HepG2 (cell line): ENCODE data around the gene NAIF1. TPM values are rescaled to one million over a fixed set of nuclear protein-coding genes. Genes with fewer than 3 reads are reported as not detected.

Experiments
- ATAC-seq: fragments of 200-7000 bp; cut with Tn5 transposase; 3 replicates; pipeline ENCODE4 v1.9.1; 2020; ENCODE audit warnings: mild to moderate bottlenecking, moderate library complexity
- BruUV-seq: library from RNA; stranded (reverse); fragments of 400-500 nt; replicated peaks from 2 replicates; lab custom pipeline; 2021; lab: Mats Ljungman, UMichigan
- CTCF ChIA-PET: fragments of 300-600 bp; formaldehyde crosslinking; extraction: SDS; loops from one replicate; lab custom pipeline; 2021; ENCODE audit warnings: low total read pairs, inconsistent platforms, low intra/inter-chr PET ratio; lab: Yijun Ruan, JAX
- POLR2A ChIA-PET: fragments of 350-600 bp; sonication (Branson Sonifier 250); formaldehyde crosslinking; loops from one replicate; lab custom pipeline; 2020; ENCODE audit warnings: antibody characterized with exemption, inconsistent platforms; lab: Yijun Ruan, JAX
- DNase-seq: peaks from one replicate; pipeline ENCODE4 v3.0.0-alpha.2; 2015; ENCODE audit warnings: low spot score
- FAIRE-seq: peaks from 3 replicates; lab custom pipeline; 2011; peaks lifted over from hg19 to GRCh38; lab: Jason Lieb, UNC
- H2AFZ ChIP-seq: one replicate; pipeline ENCODE4 v1.6.1; 2011; ENCODE audit warnings: low read length, inconsistent platforms
- H3K27ac ChIP-seq: fragments of 300-600 bp; 3 replicates; pipeline ENCODE4 v1.8.0; 2011; ENCODE audit warnings: mixed run types, mild to moderate bottlenecking, mixed read lengths, low read length, inconsistent platforms; ENCODE audit not compliant: insufficient read depth; ENCODE audit errors: extremely low read length
- H3K27me3 ChIP-seq, 2 experiments: fragments of 200-600 bp in 1 of 2; 2 replicates in 1 of 2; 3 replicates in 1 of 2; pipeline versions ENCODE4 v1.6.0 to v1.8.0; 2011; ENCODE audit warnings: low read length in 2 of 2, mild to moderate bottlenecking in 2 of 2, moderate library complexity in 2 of 2, inconsistent platforms in 1 of 2; ENCODE audit not compliant: insufficient read depth in 2 of 2, control insufficient read depth in 1 of 2
- H3K36me3 ChIP-seq, 2 experiments: fragments of 200-600 bp in 1 of 2; replicated peaks in 1 of 2; 2 replicates in 1 of 2; 3 replicates in 1 of 2; pipeline versions ENCODE4 v1.5.1 to v1.8.0; 2011; ENCODE audit warnings: low read length in 2 of 2, inconsistent platforms in 1 of 2; ENCODE audit not compliant: insufficient read depth in 2 of 2, control insufficient read depth in 1 of 2
- H3K4me1 ChIP-seq: 2 replicates; pipeline ENCODE4 v1.5.1; 2012; ENCODE audit warnings: low read length, inconsistent platforms; ENCODE audit not compliant: insufficient read depth
- H3K4me2 ChIP-seq: 2 replicates; pipeline ENCODE4 v1.6.0; 2011; ENCODE audit warnings: low read depth, low read length, inconsistent platforms
- H3K4me3 ChIP-seq, 3 experiments: fragments of 200-600 bp in 1 of 3; sonication (generic), shearing (Covaris generic) in 1 of 3; replicated peaks in 1 of 3; 2 replicates each; pipeline ENCODE4 v1.5.1; 2011 to 2016; ENCODE audit warnings: low read length in 3 of 3, inconsistent platforms in 2 of 3, low read depth in 2 of 3, mild to moderate bottlenecking in 2 of 3, control low read depth in 1 of 3, mixed read lengths in 1 of 3; ENCODE audit not compliant: insufficient read depth in 1 of 3
- H3K79me2 ChIP-seq: one replicate; pipeline ENCODE4 v1.6.1; 2011; ENCODE audit warnings: low read length, inconsistent platforms; ENCODE audit not compliant: insufficient read depth
- H3K9ac ChIP-seq: 2 replicates; pipeline ENCODE4 v1.6.0; 2011; ENCODE audit warnings: mild to moderate bottlenecking, low read depth, low read length, inconsistent platforms; ENCODE audit not compliant: insufficient read depth
- H3K9me3 ChIP-seq: 2 replicates; pipeline ENCODE4 v1.5.1; 2012; ENCODE audit warnings: mild to moderate bottlenecking, low read length
- H4K20me1 ChIP-seq: 2 replicates; pipeline ENCODE4 v1.6.0; 2011; ENCODE audit warnings: inconsistent platforms, mild to moderate bottlenecking, low read length, moderate library complexity; ENCODE audit not compliant: insufficient read depth
- ASH2L ChIP-seq: fragments of 300-600, 200-600 bp; sonication (generic); IDR thresholded peaks from 2 replicates; pipeline ENCODE4 v1.7.0; 2017; ENCODE audit warnings: low read depth, mild to moderate bottlenecking, moderate library complexity, mixed read lengths, low read length; ENCODE audit not compliant: insufficient read length
- CCAR2 ChIP-seq: fragments of 200-400 bp; formaldehyde crosslinking; optimal IDR thresholded peaks from 2 replicates; pipeline ENCODE3; 2018; ENCODE audit warnings: low read depth, mild to moderate bottlenecking, low read length, moderate library complexity
- FOXM1 ChIP-seq: sonication (generic); formaldehyde crosslinking; IDR thresholded peaks from 2 replicates; pipeline ENCODE4 v1.5.0; 2020; ENCODE audit warnings: missing genetic modification reagents
- HMG20A ChIP-seq: IDR thresholded peaks from 2 replicates; pipeline ENCODE4 v1.6.1; 2016; ENCODE audit warnings: borderline replicate concordance
- JUN ChIP-seq: sonication (generic); formaldehyde crosslinking; IDR thresholded peaks from 2 replicates; pipeline ENCODE4 v1.4.0; 2020; ENCODE audit warnings: mild to moderate bottlenecking, missing genetic modification reagents
- LCORL ChIP-seq, 2 experiments: fragments of 450-650 bp in 1 of 2; sonication (generic) in 1 of 2; formaldehyde crosslinking in 1 of 2; IDR thresholded peaks; 2 replicates each; pipeline versions ENCODE4 v1.5.0 to v1.6.1; 2017 to 2020; ENCODE audit warnings: antibody characterized with exemption in 1 of 2, missing genetic modification reagents in 1 of 2
- MED1 ChIP-seq: sonication (generic); formaldehyde crosslinking; IDR thresholded peaks from 2 replicates; pipeline ENCODE4 v1.4.0; 2020; ENCODE audit warnings: missing genetic modification reagents
- MTA1 ChIP-seq: sonication (generic); formaldehyde crosslinking; IDR thresholded peaks from 2 replicates; pipeline ENCODE4 v1.4.0; 2020; ENCODE audit warnings: missing genetic modification reagents, mild to moderate bottlenecking, borderline replicate concordance
- NCOR1 ChIP-seq: fragments of 200-600 bp; sonication (generic); IDR thresholded peaks from 2 replicates; pipeline ENCODE4 v1.7.0; 2017; ENCODE audit warnings: antibody characterized with exemption, low read length, borderline replicate concordance
- NR2F2 ChIP-seq: IDR thresholded peaks from 2 replicates; pipeline ENCODE4 v1.6.1; 2012; ENCODE audit warnings: low read depth, inconsistent platforms, borderline replicate concordance
- NR2F6 ChIP-seq, 2 experiments: IDR thresholded peaks; 2 replicates each; pipeline ENCODE4 v1.6.1; 2016; ENCODE audit warnings: antibody characterized with exemption in 1 of 2, mild to moderate bottlenecking in 1 of 2
- PLRG1 ChIP-seq: fragments of 450-650 bp; conservative IDR thresholded peaks from 2 replicates; pipeline ENCODE4 v1.6.1; 2016
- RARA ChIP-seq: IDR thresholded peaks from 2 replicates; pipeline ENCODE4 v1.6.1; 2016; ENCODE audit warnings: missing genetic modification reagents, missing compliant biosample characterization
- RCOR2 ChIP-seq: IDR thresholded peaks from 2 replicates; pipeline ENCODE4 v1.6.1; 2016; ENCODE audit warnings: missing biosample characterization, missing genetic modification reagents
- RXRB ChIP-seq: IDR thresholded peaks from 2 replicates; pipeline ENCODE4 v1.6.1; 2016; ENCODE audit warnings: borderline replicate concordance, missing genetic modification reagents, missing compliant biosample characterization
- ZFAT ChIP-seq: sonication (generic); formaldehyde crosslinking; conservative IDR thresholded peaks from 2 replicates; pipeline ENCODE4 v1.8.1; 2023; ENCODE audit warnings: missing genetic modification reagents, inconsistent platforms
- ZFP36L1 ChIP-seq: sonication (generic); formaldehyde crosslinking; IDR thresholded peaks from 2 replicates; pipeline ENCODE4 v1.8.0; 2022; ENCODE audit warnings: mild to moderate bottlenecking, missing genetic modification reagents, moderate library complexity
- ZKSCAN8 ChIP-seq: IDR thresholded peaks from 2 replicates; pipeline ENCODE4 v1.6.1; 2016; ENCODE audit warnings: borderline replicate concordance, missing genetic modification reagents, missing compliant biosample characterization
- ZNF557 ChIP-seq: sonication (generic); formaldehyde crosslinking; IDR thresholded peaks from 2 replicates; pipeline ENCODE4 v1.4.0; 2020; ENCODE audit warnings: missing genetic modification reagents
- ZNF605 ChIP-seq: sonication (generic); formaldehyde crosslinking; IDR thresholded peaks from 2 replicates; pipeline ENCODE4 v1.8.0; 2022; ENCODE audit warnings: mild to moderate bottlenecking, missing genetic modification reagents
- ZNF768 ChIP-seq: sonication (generic); formaldehyde crosslinking; IDR thresholded peaks from 2 replicates; pipeline ENCODE4 v1.4.0; 2020; ENCODE audit warnings: missing genetic modification reagents
- ZSCAN12 ChIP-seq: sonication (generic); formaldehyde crosslinking; IDR thresholded peaks from 2 replicates; pipeline ENCODE4 v1.9.0; 2021; ENCODE audit warnings: mild to moderate bottlenecking, missing genetic modification reagents
- WGBS: methylation state at CpG from one replicate; pipeline ENCODE4 v1.1.6; 2017; ENCODE audit warnings: low lambda C conversion rate; 5-methylcytosine and 5-hydroxymethylcytosine counted together
- in situ Hi-C: cut with HindIII; loops from 2 replicates; pipeline ENCODE4 v1.10.0; 2017; ENCODE audit warnings: low pct_unique_long_range_greater_than_20kb; ENCODE audit not compliant: extremely low pct_ligation_motif_present
- intact Hi-C: fragments of 100-400 bp; cut with micrococcal nuclease; formaldehyde crosslinking; loops from one replicate; pipeline ENCODE4 v1.10.0; 2022; ENCODE audit not compliant: unreplicated experiment
- polyA plus RNA-seq, 8 experiments: library from polyadenylated mRNA; depleted of rRNA in 3 of 8; stranded (reverse) in 7 of 8; unstranded in 1 of 8; fragments of >200 nt; fragmentation: Illumina TruSeq in 4 of 8; extraction: Trizol in 4 of 8; gene quantifications; 2 replicates each; pipeline versions ENCODE4 v1.2.1 to v1.2.3, GENCODE V29; 2011 to 2016; ENCODE audit warnings: low read depth in 4 of 8, missing spikeins in 1 of 8, mixed read lengths in 1 of 8; ENCODE audit not compliant: insufficient read depth in 1 of 8
- total RNA-seq, 5 experiments: library from RNA; depleted of rRNA; stranded (reverse); fragments of >200 nt; fragmentation: Illumina TruSeq; extraction: Trizol; gene quantifications; 2 replicates each; pipeline ENCODE4 v1.2.3, GENCODE V29; 2016; ENCODE audit warnings: low read depth in 1 of 5
- TF ChIP-seq, protein P1 (sequence below): IDR thresholded peaks from 2 replicates; pipeline ENCODE4 v1.6.1; 2016; ENCODE audit warnings: mild to moderate bottlenecking
- TF ChIP-seq, protein P2 (sequence below): sonication (generic); formaldehyde crosslinking; IDR thresholded peaks from 2 replicates; pipeline ENCODE4 v1.8.0; 2022; ENCODE audit warnings: mild to moderate bottlenecking, missing genetic modification reagents, moderate library complexity

Gene NAIF1
- total and polyA plus RNA-seq, 2 of the 13 experiments (the other 11 are each of a cell fraction or from before 2014, with no cell fraction given): 6.0 to 6.9 TPM

DNA sequence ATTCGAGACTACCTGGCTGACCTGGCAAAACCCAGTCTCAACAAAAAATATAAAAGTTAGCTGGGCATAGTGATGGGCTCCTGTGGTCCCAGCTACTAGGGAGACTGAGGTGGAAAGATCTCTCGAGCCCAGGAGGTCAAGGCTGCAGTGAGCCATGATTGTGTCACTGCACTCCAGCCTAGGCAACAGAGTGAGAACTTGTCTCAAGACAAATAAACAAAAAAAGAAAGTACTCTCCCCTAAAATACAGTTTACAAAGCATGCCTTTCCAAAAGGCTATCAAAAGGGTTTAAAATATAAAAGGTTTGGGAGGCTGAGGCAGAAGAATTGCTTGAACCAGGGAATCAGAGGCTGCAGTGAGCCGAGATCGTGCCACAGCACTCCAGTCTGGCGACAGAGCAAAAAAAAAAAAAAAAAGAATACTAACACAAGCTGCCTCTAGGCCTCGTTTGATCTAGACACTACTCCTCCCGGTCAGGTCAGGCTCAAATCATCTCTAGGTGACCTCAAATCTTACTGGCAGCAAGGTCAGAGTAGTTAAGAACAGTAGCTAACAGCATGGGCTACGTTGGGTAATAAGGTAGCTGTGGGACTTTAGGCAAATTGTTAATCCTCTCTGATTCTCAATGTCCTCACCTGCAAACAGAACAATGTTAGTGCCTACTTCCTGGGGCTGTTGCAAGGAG lies 9.3 kb downstream of the NAIF1 start:
- Histone ChIP-seq H3K79me2 (no peaks in the 10 kb centered on the region), H3K27ac (peak overlapping the region; percentile 72), H2AFZ (peak overlapping the region; percentile 49), H3K4me1 (peaks cover 63% of the 10 kb centered on the region), H3K9ac (peak overlapping the region; percentile 57), H3K4me2 (peak overlapping the region; percentile 92), H3K4me3 (peak overlapping the region; percentile 43 to 66 (median 46)), H3K9me3 (no peaks in the 10 kb centered on the region), H4K20me1 (no peaks in the 10 kb centered on the region), H3K36me3 (no peaks in the 10 kb centered on the region), H3K27me3 (no peaks in the 10 kb centered on the region; a peak in 1 of 5 replicates)
- BruUV-seq: no TSS peak
- ATAC-seq: peak; percentile 73
- WGBS: under 1% methylated on average over 8 of the region's 8 CpGs
- in situ Hi-C loops (no loop called here), intact Hi-C loops (no loop called here)
- FAIRE-seq: peak; percentile 72
- ChIA-PET CTCF (no interaction called here), POLR2A (interaction anchor here (0.7 to 3.3 kb wide), 7 partner anchors 10 to 107 kb away, joined by 3 to 41 read pairs (median 4); partner anchors contain the start of genes NAIF1 and SLC25A25)
- peak; percentile 77 for DNase-seq
- no peak for TF ChIP-seq ZFP36L1 (CRISPR knock-in tag)
- no peak for TF ChIP-seq PLRG1
- no peak for TF ChIP-seq ZFAT (CRISPR knock-in tag)
- peak; percentile 47; the same call in 1 of the 2 replicates for TF ChIP-seq NCOR1
- TF ChIP-seq LCORL (IDR thresholded peaks at IDR 0.05): no peak
- TF ChIP-seq LCORL (CRISPR knock-in tag; IDR thresholded peaks at IDR 0.05): 0 out of 2 replicates have a peak, but pooled peaks have one; percentile 4
- 0 out of 2 replicates have a peak, but pooled peaks have one; percentile 5 for TF ChIP-seq MTA1 (CRISPR knock-in tag)
- peak; percentile 23; the same call in 1 of the 2 replicates for TF ChIP-seq RXRB (CRISPR knock-in tag)
- TF ChIP-seq ASH2L: peak; percentile 45
- TF ChIP-seq JUN (CRISPR knock-in tag): no peak
- no peak for TF ChIP-seq FOXM1 (CRISPR knock-in tag)
- 0 out of 2 replicates have a peak, but pooled peaks have one; percentile 18 for TF ChIP-seq MED1 (CRISPR knock-in tag)
- 0 out of 2 replicates have a peak, but pooled peaks have one; percentile 31 for TF ChIP-seq RCOR2 (CRISPR knock-in tag)
- TF ChIP-seq RARA: peak; percentile 24; the same call in 1 of the 2 replicates
- peak; percentile 43; the same call in 1 of the 2 replicates for TF ChIP-seq HMG20A (CRISPR knock-in tag)
- TF ChIP-seq, protein P1, sequence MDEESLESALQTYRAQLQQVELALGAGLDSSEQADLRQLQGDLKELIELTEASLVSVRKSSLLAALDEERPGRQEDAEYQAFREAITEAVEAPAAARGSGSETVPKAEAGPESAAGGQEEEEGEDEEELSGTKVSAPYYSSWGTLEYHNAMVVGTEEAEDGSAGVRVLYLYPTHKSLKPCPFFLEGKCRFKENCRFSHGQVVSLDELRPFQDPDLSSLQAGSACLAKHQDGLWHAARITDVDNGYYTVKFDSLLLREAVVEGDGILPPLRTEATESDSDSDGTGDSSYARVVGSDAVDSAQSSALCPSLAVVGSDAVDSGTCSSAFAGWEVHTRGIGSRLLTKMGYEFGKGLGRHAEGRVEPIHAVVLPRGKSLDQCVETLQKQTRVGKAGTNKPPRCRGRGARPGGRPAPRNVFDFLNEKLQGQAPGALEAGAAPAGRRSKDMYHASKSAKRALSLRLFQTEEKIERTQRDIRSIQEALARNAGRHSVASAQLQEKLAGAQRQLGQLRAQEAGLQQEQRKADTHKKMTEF: peak; percentile 43; the same call in 1 of the 2 replicates
- no peak for TF ChIP-seq ZKSCAN8 (CRISPR knock-in tag)
- no peak for TF ChIP-seq ZNF557 (CRISPR knock-in tag)
- peak; percentile 80 for TF ChIP-seq NR2F6 (IDR thresholded peaks at IDR 0.05)
- peak; percentile 45 for TF ChIP-seq NR2F6 (CRISPR knock-in tag; IDR thresholded peaks at IDR 0.05)
- no peak for TF ChIP-seq ZSCAN12 (CRISPR knock-in tag)
- TF ChIP-seq, protein P2, sequence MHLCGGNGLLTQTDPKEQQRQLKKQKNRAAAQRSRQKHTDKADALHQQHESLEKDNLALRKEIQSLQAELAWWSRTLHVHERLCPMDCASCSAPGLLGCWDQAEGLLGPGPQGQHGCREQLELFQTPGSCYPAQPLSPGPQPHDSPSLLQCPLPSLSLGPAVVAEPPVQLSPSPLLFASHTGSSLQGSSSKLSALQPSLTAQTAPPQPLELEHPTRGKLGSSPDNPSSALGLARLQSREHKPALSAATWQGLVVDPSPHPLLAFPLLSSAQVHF (CRISPR knock-in tag): no peak
- no peak for TF ChIP-seq ZNF605
- TF ChIP-seq CCAR2: no peak
- TF ChIP-seq NR2F2: peak; percentile 80
- peak; percentile 37; the same call in 1 of the 2 replicates for TF ChIP-seq ZNF768
